NCI-H524 (cell line): ENCODE measurements around the gene HRCT1.
"Not testable (repeated sequence)": the region's sequence is repeated elsewhere in the genome, so short reads cannot be mapped to it uniquely, and the experiment has no call there.

Experiments
- DNase-seq, 2 experiments: peaks; one replicate each; lab custom pipeline; 2025; lab: John Stamatoyannopoulos, UW

HRCT1 gene

GRCh38 chr9:35896570-35896969 is 9.4 kb upstream of the HRCT1 start:
- peak in 1 of 2 experiments; percentile 1 for DNase-seq

- DNase-seq: not testable (repeated sequence)
Observed at GRCh38 chr9:35897376-35898099, 8.5 kb upstream of the HRCT1 start.

GRCh38 chr9:35898337-35898736 is 7.7 kb upstream of the HRCT1 start:
- no peak for DNase-seq

- no peak for DNase-seq
Observed at GRCh38 chr9:35899021-35899420, 7.0 kb upstream of the HRCT1 start.

DNA sequence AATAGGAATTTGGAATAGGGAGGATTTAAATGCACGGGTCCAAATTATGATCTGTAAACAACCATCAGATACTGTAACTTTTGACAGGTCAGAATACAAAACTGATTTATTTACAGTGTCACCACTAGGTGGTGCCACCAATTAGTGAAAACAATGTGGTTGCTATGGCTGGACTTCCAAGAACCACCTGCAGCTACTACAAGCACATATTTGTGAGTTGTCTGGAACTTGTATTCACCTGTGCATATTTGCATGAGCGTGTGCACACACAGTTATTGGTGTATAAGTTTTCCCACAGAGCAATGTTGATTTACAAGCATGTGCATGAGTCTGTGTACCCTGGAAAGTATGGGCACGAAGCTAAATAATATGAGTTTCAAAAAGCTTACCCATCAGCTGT is 3.0 kb upstream of the HRCT1 start:
- peak; percentile 34 to 50 for DNase-seq

DNA sequence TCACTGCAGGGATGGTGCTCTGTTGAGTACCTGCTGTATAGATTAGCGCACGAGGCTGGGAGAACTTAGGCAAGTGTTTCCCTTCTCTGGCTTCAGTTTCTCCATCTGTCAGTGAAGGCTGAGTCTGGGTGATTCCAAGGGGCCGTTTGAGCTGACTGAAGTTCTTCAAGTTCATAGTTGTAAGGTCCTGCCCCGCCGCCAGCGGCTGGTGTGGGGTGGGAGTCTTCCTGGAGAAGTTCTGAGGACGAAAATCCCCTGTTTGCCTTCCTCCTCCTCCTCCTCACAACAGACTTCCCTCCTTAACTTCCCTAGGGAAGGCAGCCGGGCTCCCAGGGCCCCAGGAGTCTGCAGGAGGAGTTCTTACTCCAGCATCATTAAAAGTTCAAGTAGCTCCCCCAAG is 1.7 kb upstream of the HRCT1 start:
- DNase-seq: peak in 1 of 2 experiments; percentile 45

- no peak for DNase-seq
Observed at GRCh38 chr9:35905051-35905781, 786 bp upstream of the HRCT1 start.

- peak; percentile 33 to 68 for DNase-seq
Observed at GRCh38 chr9:35906923-35907699, 1.1 kb downstream of the HRCT1 start.

DNA sequence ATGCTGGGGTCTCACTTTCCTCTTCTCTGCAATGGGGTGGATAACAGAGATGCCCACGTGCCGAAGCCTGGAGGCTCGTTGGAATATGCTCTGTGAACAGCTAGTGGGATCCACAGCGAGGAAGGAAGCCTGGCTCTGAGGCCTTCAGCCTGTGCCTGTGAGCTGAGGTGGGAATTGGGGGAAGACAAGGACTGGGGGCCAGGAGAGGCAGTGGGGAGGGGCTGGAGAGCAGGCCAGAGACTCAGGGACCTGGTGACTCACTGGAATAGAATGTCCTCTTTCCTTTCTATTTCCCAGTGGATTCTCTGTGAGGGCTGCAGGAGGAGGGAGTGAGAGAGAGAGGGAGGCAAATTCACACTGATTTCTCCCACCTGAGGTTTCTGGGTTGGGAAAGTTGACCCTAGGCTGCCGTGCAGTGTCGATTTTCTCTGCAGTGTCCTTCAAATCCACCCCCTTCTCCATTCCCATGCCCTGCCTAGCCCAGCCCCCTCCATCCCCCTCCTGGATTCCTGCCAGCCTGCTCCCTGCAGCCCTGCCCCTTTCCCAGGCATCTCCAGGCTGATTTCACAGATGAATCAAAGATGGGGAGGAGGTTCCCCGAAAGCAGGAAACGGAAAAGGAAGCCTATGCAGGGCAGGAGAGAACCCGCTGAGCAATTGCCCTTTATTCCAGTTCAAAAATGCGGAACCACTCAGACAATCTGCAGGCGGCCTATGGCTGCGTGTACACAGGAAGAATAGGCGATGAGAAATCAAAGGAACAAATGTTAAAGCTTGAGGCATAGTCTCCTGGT is 1.9 kb downstream of the HRCT1 start:
- peak; percentile 14 to 67 for DNase-seq

- DNase-seq: peak; percentile 6 to 67
Observed at GRCh38 chr9:35908504-35909125, 2.6 kb downstream of the HRCT1 start.

DNA sequence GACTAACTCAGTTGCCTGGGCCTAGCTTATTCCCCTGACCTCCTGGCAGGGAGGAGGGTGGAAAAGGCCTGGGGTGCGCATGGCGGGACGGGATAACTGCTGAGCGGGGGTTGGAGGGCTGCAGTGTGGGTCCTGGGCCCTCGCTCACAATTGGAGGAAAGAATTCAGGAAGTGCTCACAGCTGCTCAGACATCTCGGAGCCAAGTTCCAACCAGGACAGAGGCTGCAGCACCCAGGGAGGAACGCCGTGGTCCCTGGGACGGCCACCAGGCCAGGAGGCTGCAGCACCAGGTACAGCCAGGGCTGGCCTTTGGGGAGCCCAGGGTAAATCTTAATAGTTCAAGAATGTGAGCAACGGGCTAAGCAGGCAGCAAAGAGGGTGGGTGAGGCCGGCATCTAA is 3.3 kb downstream of the HRCT1 start, which contains the start of gene SPAAR:
Gene SPAAR (plus strand): TSS at position 217 of the 400 bp plus-strand sequence. CDS start 974 bp downstream, outside the sequence.
- no peak for DNase-seq

DNA sequence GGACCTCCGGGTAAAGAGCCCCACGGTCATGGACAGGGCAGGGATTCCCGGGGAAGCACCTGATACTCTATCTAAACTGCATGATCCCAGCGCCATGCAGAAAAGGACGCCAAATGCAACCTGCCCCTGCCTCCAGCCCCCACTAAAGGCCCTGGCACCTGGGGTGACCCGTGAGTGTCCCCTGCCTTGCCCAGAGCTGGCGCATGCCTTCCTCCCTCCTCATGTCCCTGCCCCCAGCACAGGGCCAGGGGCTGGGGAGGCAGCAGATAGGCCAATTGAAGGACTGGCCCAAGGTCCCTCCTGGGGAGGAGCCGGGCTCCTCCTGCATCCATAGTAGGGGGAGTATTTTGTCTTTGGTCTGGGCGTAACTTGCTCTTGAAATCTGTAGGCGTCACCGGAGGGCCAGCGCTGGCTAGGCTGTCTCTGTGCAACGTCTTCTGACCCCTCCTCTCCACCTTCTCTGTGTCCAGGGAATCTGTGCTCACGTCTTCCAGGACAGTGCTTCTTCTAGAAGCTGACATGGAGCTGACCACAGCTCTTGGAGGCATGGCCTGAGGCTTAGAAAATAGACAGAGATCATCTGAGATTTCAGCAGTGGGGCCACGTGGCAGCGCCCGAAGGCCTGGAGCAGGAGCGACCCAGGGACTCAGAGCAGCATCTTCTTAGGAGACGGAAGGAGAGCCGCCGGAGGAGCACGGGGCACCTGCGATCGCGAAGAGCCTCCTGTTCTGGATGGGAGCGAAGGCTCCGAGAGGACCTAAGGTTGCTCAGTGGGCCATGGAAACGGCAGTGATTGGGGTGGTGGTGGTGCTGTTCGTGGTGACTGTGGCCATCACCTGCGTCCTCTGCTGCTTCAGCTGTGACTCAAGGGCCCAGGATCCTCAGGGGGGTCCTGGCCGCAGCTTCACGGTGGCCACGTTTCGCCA is 3.9 kb downstream of the HRCT1 start:
- DNase-seq: peak in 1 of 2 experiments; percentile 2

GRCh38 chr9:35910613-35911359 is 4.8 kb downstream of the HRCT1 start:
- peak; percentile 35 to 70 for DNase-seq

DNA sequence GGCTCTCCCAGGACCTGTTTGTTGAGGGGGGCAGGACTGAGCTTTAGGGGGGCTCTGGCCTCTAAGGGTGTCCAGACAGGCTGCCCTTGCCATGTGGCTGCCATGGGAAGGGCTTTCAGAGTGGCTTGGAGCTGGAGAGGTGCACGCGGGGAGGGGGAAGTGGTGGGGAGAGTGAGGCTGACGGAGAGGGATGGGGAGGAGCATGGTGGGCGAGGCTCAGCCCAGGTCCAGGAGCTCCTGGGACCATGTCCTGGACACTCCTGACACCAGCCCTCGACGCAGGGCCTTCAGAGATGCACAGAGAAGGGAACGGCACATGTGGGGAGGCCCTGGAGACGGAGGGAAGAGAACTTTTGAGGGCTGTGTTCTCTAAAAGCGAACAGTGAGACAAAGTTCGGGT is 5.7 kb downstream of the HRCT1 start:
- no peak for DNase-seq

DNA sequence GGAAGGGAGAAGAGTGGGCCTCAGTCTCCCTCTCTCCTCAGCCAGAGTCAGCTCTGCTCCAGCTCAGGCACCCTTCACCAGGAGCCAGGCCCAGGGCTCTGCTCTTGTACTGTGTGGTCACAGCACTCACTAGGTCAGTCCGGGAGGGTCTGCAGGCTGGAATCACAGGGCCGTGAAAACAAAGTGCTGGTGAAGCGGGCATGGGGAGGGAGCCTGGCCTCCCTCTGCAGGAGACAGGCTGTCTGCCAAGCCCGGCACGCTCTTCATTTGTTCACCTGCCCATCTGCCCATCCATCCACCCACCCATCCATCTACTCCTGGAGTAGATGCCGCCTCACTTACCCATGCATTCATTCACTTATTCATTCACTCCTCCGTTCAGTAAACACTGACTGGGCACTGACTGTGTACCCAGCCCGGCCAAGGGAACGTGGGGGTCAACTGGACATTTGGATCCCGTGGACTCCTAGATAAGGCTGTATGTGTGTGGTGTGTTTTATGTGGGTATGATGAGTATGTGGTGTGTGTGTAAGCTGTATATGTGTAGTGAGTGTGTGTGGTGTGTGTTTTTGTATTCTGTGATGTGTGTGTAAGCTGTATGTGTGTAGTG is 6.9 kb downstream of the HRCT1 start:
- DNase-seq: no peak

DNA sequence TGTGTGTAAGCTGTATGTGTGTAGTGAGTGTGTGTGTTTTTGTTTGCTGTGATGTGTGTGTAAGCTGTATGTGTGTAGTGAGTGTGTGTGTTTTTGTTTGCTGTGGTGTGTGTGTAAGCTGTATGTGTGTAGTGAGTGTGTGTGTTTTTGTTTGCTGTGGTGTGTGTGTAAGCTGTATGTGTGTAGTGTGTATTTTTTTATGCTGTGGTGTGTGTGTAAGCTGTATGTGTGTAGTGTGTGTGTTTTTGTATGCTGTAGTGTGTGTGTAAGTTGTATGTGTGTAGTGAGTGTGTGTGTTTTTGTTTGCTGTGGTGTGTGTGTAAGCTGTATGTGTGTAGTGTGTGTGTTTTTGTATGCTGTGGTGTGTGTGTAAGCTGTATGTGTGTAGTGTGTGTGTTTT is 7.4 kb downstream of the HRCT1 start:
- DNase-seq: not testable (repeated sequence)

DNA sequence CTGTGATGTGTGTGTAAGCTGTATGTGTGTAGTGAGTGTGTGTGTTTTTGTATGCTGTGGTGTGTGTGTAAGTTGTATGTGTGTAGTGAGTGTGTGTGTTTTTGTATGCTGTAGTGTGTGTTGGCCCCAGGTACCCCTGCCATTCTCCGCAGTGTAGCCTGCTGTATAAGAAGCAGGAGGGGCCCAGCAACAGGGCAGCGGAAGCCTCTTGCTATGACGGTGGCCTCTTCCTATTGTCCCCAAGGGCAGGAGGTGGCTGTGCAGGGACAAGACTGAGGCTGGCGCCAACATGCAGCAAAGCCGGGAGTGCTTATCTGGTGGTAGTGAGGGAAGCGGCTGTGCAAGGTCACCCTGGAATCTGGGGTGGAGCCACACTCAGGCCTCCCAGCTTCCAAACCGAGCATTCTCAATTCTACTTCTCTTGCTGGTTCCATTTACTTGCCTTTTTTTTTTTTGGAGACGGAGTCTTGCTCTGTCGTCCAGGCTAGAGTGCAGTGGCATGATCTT is 8.4 kb downstream of the HRCT1 start:
- no peak for DNase-seq

GRCh38 chr9:35915681-35916294 is 9.8 kb downstream of the HRCT1 start:
- DNase-seq: no peak
